ENCODE results near the gene SMC2. TPM values are rescaled to one million over a fixed set of nuclear protein-coding genes. Genes with fewer than 3 reads are reported as not detected.
A peak's percentile ranks its signal among the peaks of the same experiment; 100 is the strongest.

Gene SMC2
- total RNA-seq: 7.8 TPM
- long read RNA-seq, partial matches to known transcripts: 7 of 9 reads
- long read RNA-seq, other reads (novel, unspliced or antisense): 2 of 9 reads

GRCh38 chr9:104093647-104094533 is at the start of gene SMC2:
SMC2 (plus strand) TSS chr9:104094309; CDS start chr9:104095385, 1,076 bp downstream.
- peak; percentile 96 for DNase-seq (ENCODE audit: low spot score)

- no peak for DNase-seq (ENCODE audit: low spot score)
Observed at GRCh38 chr9:104068546-104068945, 25.6 kb upstream of the SMC2 start.

GRCh38 chr9:104069288-104069687 is 24.8 kb upstream of the SMC2 start:
- DNase-seq (ENCODE audit: low spot score): no peak

GRCh38 chr9:104071589-104071988 is 22.5 kb upstream of the SMC2 start:
- no peak for DNase-seq (ENCODE audit: low spot score)

GRCh38 chr9:104073098-104073769 is 20.9 kb upstream of the SMC2 start:
- no peak for DNase-seq (ENCODE audit: low spot score)

GRCh38 chr9:104073770-104074133 is 20.4 kb upstream of the SMC2 start:
- no peak for DNase-seq (ENCODE audit: low spot score)

- no peak for DNase-seq (ENCODE audit: low spot score)
Observed at GRCh38 chr9:104074876-104075275, 19.2 kb upstream of the SMC2 start.

GRCh38 chr9:104075801-104076753 is 18.0 kb upstream of the SMC2 start:
- no peak for DNase-seq (ENCODE audit: low spot score)

- DNase-seq (ENCODE audit: low spot score): no peak
Observed at GRCh38 chr9:104078596-104078995, 15.5 kb upstream of the SMC2 start.

GRCh38 chr9:104080983-104081382 is 13.1 kb upstream of the SMC2 start:
- DNase-seq (ENCODE audit: low spot score): no peak

GRCh38 chr9:104082168-104082567 is 11.9 kb upstream of the SMC2 start:
- no peak for DNase-seq (ENCODE audit: low spot score)

GRCh38 chr9:104085525-104085924 is 8.6 kb upstream of the SMC2 start:
- no peak for DNase-seq (ENCODE audit: low spot score)

GRCh38 chr9:104087894-104088293 is 6.2 kb upstream of the SMC2 start:
- no peak for DNase-seq (ENCODE audit: low spot score)

- no peak for DNase-seq (ENCODE audit: low spot score)
Observed at GRCh38 chr9:104088416-104088815, 5.7 kb upstream of the SMC2 start.

- DNase-seq (ENCODE audit: low spot score): no peak
Observed at GRCh38 chr9:104090578-104090977, 3.5 kb upstream of the SMC2 start.

- no peak for DNase-seq (ENCODE audit: low spot score)
Observed at GRCh38 chr9:104091116-104091515, 3.0 kb upstream of the SMC2 start.

GRCh38 chr9:104091708-104092107 is 2.4 kb upstream of the SMC2 start:
- DNase-seq (ENCODE audit: low spot score): no peak

- DNase-seq (ENCODE audit: low spot score): no peak
Observed at GRCh38 chr9:104092192-104092591, 1.9 kb upstream of the SMC2 start.

- no peak for DNase-seq (ENCODE audit: low spot score)
Observed at GRCh38 chr9:104092875-104093600, 1.1 kb upstream of the SMC2 start.

GRCh38 chr9:104094534-104095015 is 466 bp downstream of the SMC2 start:
- DNase-seq (ENCODE audit: low spot score): no peak

Data from mesenteric fat pad (tissue), 1 donor.